Adrenal gland (tissue), 5 donors: ENCODE measurements around the gene PAX7.

Experiments used
- POLR2A ChIP-seq, 2 donors: fragments of 450-650 bp; IDR thresholded peaks; one replicate each; pipeline ENCODE4 v1.6.1; 2017; ENCODE audit warnings: antibody characterized with exemption in 2 of 2, mild to moderate bottlenecking in 2 of 2, moderate library complexity in 1 of 2
- TF ChIP-seq, protein P1 (sequence below), 6 experiments: fragments of 450-650 bp in 4 of 6; fragments of 200-600 bp in 2 of 6; sonication (generic) in 1 of 6; IDR thresholded peaks; 1 replicate in 5 of 6; 2 replicates in 1 of 6; pipeline versions ENCODE4 v1.5.1 to v1.8.0; 2016 to 2021; ENCODE audit warnings: antibody characterized with exemption in 6 of 6, mild to moderate bottlenecking in 2 of 6, moderate library complexity in 1 of 6
- donor health status: DM: no; HTN: no; CAD: no.

DNA sequence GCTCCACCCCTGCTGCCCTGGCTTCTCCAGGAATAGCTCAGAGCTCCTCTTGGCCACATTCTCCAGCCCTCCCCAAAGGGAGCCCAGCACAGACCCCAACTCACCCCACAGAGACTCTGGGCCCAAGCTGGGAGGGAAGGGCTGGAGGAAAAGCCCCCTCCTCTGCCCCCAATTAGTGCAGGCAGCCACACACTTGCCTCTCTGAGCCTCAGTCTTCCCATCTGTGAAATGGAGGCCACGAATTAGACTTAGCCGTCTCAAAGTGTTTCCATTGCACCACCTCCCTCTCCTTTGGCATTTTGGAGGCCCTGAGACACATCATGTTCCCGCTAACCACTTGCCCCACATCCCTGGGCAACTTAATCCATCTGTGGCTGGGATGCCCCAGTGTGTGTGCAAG, 108.0 kb downstream of the PAX7 start:
- TF ChIP-seq POLR2A (IDR thresholded peaks at IDR 0.05): no peak
- TF ChIP-seq, protein P1, sequence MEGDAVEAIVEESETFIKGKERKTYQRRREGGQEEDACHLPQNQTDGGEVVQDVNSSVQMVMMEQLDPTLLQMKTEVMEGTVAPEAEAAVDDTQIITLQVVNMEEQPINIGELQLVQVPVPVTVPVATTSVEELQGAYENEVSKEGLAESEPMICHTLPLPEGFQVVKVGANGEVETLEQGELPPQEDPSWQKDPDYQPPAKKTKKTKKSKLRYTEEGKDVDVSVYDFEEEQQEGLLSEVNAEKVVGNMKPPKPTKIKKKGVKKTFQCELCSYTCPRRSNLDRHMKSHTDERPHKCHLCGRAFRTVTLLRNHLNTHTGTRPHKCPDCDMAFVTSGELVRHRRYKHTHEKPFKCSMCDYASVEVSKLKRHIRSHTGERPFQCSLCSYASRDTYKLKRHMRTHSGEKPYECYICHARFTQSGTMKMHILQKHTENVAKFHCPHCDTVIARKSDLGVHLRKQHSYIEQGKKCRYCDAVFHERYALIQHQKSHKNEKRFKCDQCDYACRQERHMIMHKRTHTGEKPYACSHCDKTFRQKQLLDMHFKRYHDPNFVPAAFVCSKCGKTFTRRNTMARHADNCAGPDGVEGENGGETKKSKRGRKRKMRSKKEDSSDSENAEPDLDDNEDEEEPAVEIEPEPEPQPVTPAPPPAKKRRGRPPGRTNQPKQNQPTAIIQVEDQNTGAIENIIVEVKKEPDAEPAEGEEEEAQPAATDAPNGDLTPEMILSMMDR (IDR thresholded peaks at IDR 0.05): no peak
